Neuronal stem cell (in vitro differentiated cells): ENCODE results near the gene SEMA6B.
A peak's percentile ranks its signal among the peaks of the same experiment; 100 is the strongest.

Experiments used
- DNase-seq: peaks from one replicate; pipeline ENCODE4 v3.0.0-alpha.2; 2013; ENCODE audit warnings: low spot score
- H2AFZ ChIP-seq: one replicate; pipeline ENCODE4 v1.6.1; 2013; ENCODE audit warnings: mild to moderate bottlenecking, low read length, inconsistent platforms
- H2AK5ac ChIP-seq: 2 replicates; pipeline ENCODE4 v1.6.1; 2013; ENCODE audit warnings: low read depth, mild to moderate bottlenecking, inconsistent platforms, low read length, moderate library complexity, mixed read lengths
- H2BK120ac ChIP-seq: 2 replicates; pipeline ENCODE4 v1.6.1; 2013; ENCODE audit warnings: low read depth, mild to moderate bottlenecking, inconsistent platforms, low read length, moderate library complexity, mixed read lengths
- H2BK12ac ChIP-seq: one replicate; pipeline ENCODE4 v1.6.1; 2013; ENCODE audit warnings: low read length, inconsistent platforms
- H2BK15ac ChIP-seq: 2 replicates; pipeline ENCODE4 v1.6.1; 2013; ENCODE audit warnings: mild to moderate bottlenecking, low read length, inconsistent platforms, mixed read lengths
- H2BK5ac ChIP-seq: one replicate; pipeline ENCODE4 v1.6.1; 2013; ENCODE audit warnings: inconsistent platforms, mild to moderate bottlenecking, low read length, moderate library complexity
- H3K14ac ChIP-seq: one replicate; pipeline ENCODE4 v1.6.1; 2013; ENCODE audit warnings: low read length, inconsistent platforms
- H3K18ac ChIP-seq: 2 replicates; pipeline ENCODE4 v1.6.1; 2013; ENCODE audit warnings: low read length, inconsistent platforms
- H3K23ac ChIP-seq: 2 replicates; pipeline ENCODE4 v1.6.1; 2013; ENCODE audit warnings: low read depth, mild to moderate bottlenecking, mixed read lengths, low read length, inconsistent platforms; ENCODE audit not compliant: poor library complexity
- H3K27ac ChIP-seq: replicated peaks from 3 replicates; pipeline ENCODE4 v1.5.1; 2013; ENCODE audit warnings: low read length, inconsistent platforms
- H3K27me3 ChIP-seq, 3 experiments: 2 replicates each; pipeline ENCODE4 v1.6.1; 2013; ENCODE audit warnings: low read length in 3 of 3, mild to moderate bottlenecking in 2 of 3, inconsistent platforms in 1 of 3, low read depth in 1 of 3, mixed read lengths in 1 of 3, moderate library complexity in 1 of 3; ENCODE audit not compliant: control insufficient read depth in 3 of 3, insufficient read depth in 3 of 3
- H3K36me3 ChIP-seq, 2 donors: replicated peaks in 1 of 2; 2 replicates each; pipeline ENCODE4 v1.6.1; 2013; ENCODE audit warnings: low read length in 2 of 2; ENCODE audit not compliant: control insufficient read depth in 2 of 2, insufficient read depth in 2 of 2
- H3K4ac ChIP-seq: 2 replicates; pipeline ENCODE4 v1.6.1; 2013; ENCODE audit warnings: inconsistent platforms, mild to moderate bottlenecking, low read length, moderate library complexity
- H3K4me1 ChIP-seq, 2 donors: 1 replicate in 1 of 2; 2 replicates in 1 of 2; pipeline ENCODE4 v1.6.1; 2013; ENCODE audit warnings: low read length in 2 of 2, low read depth in 1 of 2; ENCODE audit not compliant: control insufficient read depth in 2 of 2, insufficient read depth in 1 of 2
- H3K4me2 ChIP-seq: one replicate; pipeline ENCODE4 v1.6.1; 2013; ENCODE audit warnings: mild to moderate bottlenecking, low read length, inconsistent platforms; ENCODE audit not compliant: insufficient read depth, poor library complexity, severe bottlenecking
- H3K4me3 ChIP-seq, 2 donors: 2 replicates each; pipeline ENCODE4 v1.5.1; 2013; ENCODE audit warnings: low read length in 2 of 2, mild to moderate bottlenecking in 2 of 2, inconsistent platforms in 1 of 2, moderate library complexity in 1 of 2
- H3K79me1 ChIP-seq: one replicate; pipeline ENCODE4 v1.6.1; 2013; ENCODE audit warnings: low read depth, mild to moderate bottlenecking, inconsistent platforms, low read length, moderate library complexity
- H3K9ac ChIP-seq: one replicate; pipeline ENCODE4 v1.6.1; 2013; ENCODE audit warnings: mild to moderate bottlenecking, low read depth, low read length, inconsistent platforms; ENCODE audit not compliant: poor library complexity
- H3K9me3 ChIP-seq, 2 donors: replicated peaks in 1 of 2; 2 replicates each; pipeline versions ENCODE3 to v1.6.1; 2013; ENCODE audit warnings: low read length in 2 of 2, mild to moderate bottlenecking in 2 of 2, inconsistent platforms in 1 of 2, low read depth in 1 of 2, mixed read lengths in 1 of 2, moderate library complexity in 1 of 2; ENCODE audit not compliant: control insufficient read depth in 2 of 2, insufficient read depth in 1 of 2
- H4K8ac ChIP-seq: one replicate; pipeline ENCODE4 v1.6.1; 2013; ENCODE audit warnings: low read depth, mild to moderate bottlenecking, inconsistent platforms, low read length, moderate library complexity
- H4K91ac ChIP-seq: one replicate; pipeline ENCODE4 v1.6.1; 2013; ENCODE audit warnings: low read length, low read depth, mild to moderate bottlenecking, inconsistent platforms; ENCODE audit not compliant: poor library complexity
- WGBS, 2 donors: extraction: QIAGEN DNeasy Blood & Tissue Kit; methylation state at CpG; one replicate each; pipeline ENCODE4 v1.1.7; 2013; ENCODE audit warnings: missing lambda C conversion rate in 2 of 2, mixed read lengths in 1 of 2; ENCODE audit not compliant: insufficient read length in 2 of 2, insufficient replicate concordance in 1 of 2; ENCODE audit errors: extremely low coverage in 2 of 2; 5-methylcytosine and 5-hydroxymethylcytosine counted together

Gene SEMA6B

GRCh38 chr19:4494691-4495064 is 64.8 kb downstream of the SEMA6B start:
- no peak for DNase-seq
- H2AK5ac ChIP-seq = no peak overlapping the region
- no peak overlapping the region for H4K91ac ChIP-seq
- peaks cover 19% of the 10 kb centered on the region for H3K79me1 ChIP-seq
- no peak overlapping the region for H2BK5ac ChIP-seq
- H3K14ac ChIP-seq = no peak overlapping the region
- H2BK120ac ChIP-seq = no peak overlapping the region
- no peak overlapping the region for H3K27ac ChIP-seq
- H3K18ac ChIP-seq = no peak overlapping the region
- H3K27me3 ChIP-seq = peaks cover 0 to 6% (median 2%) of the 10 kb centered on the region in 3 experiments
- H2BK15ac ChIP-seq = no peak overlapping the region
- H3K9ac ChIP-seq = no peak overlapping the region
- H3K36me3 ChIP-seq = peaks cover 60 to 89% of the 10 kb centered on the region in 2 donors
- no CpG with 5 or more reads among the region's 8 CpGs for WGBS, 2 donors
- H3K9me3 ChIP-seq = peaks cover 0 to 13% of the 10 kb centered on the region in 2 donors
- H3K23ac ChIP-seq = no peak overlapping the region
- H4K8ac ChIP-seq = no peak overlapping the region
- no peak overlapping the region for H3K4me2 ChIP-seq
- H2BK12ac ChIP-seq = no peak overlapping the region
- no peak overlapping the region for H3K4me3 ChIP-seq
- H3K4me1 ChIP-seq = peaks cover 0 to 1% of the 10 kb centered on the region in 2 donors
- H2AFZ ChIP-seq = no peak overlapping the region
- no peak overlapping the region for H3K4ac ChIP-seq

- H3K18ac ChIP-seq = no peak overlapping the region
- H3K4me1 ChIP-seq = peaks cover 0 to 1% of the 10 kb centered on the region in 2 donors
- H2BK120ac ChIP-seq = no peak overlapping the region
- peaks cover 62 to 93% of the 10 kb centered on the region in 2 donors for H3K36me3 ChIP-seq
- peaks cover 0 to 13% of the 10 kb centered on the region in 2 donors for H3K9me3 ChIP-seq
- no peak for DNase-seq
- no peak overlapping the region for H2BK15ac ChIP-seq
- WGBS, 2 donors = no CpG with 5 or more reads among the region's 61 CpGs
- H3K27ac ChIP-seq = no peak overlapping the region
- H2AFZ ChIP-seq = no peak overlapping the region
- H4K8ac ChIP-seq = peak overlapping the region; percentile 43
- no peak overlapping the region for H4K91ac ChIP-seq
- peaks cover 19% of the 10 kb centered on the region for H3K79me1 ChIP-seq
- no peak overlapping the region for H3K4me2 ChIP-seq
- H3K14ac ChIP-seq = no peak overlapping the region
- no peak overlapping the region for H3K9ac ChIP-seq
- no peak overlapping the region for H2BK12ac ChIP-seq
- no peak overlapping the region for H2BK5ac ChIP-seq
- H3K27me3 ChIP-seq = peaks cover 0 to 6% (median 2%) of the 10 kb centered on the region in 3 experiments
- H2AK5ac ChIP-seq = no peak overlapping the region
- no peak overlapping the region for H3K4ac ChIP-seq
- H3K23ac ChIP-seq = peak overlapping the region; percentile 73
- no peak overlapping the region for H3K4me3 ChIP-seq
Observed at GRCh38 chr19:4493929-4494690, 65.4 kb downstream of the SEMA6B start.

- Histone ChIP-seq H4K8ac (peak overlapping the region; percentile 43), H2BK120ac (no peak overlapping the region), H3K4me1 (peaks cover 0 to 1% of the 10 kb centered on the region in 2 donors), H2BK15ac (no peak overlapping the region), H3K4me3 (peak overlapping the region in 1 of 2 donors; percentile 61), H2BK5ac (no peak overlapping the region), H3K79me1 (peaks cover 22% of the 10 kb centered on the region), H3K4me2 (no peak overlapping the region), H3K27me3 (peaks cover 0 to 6% (median 2%) of the 10 kb centered on the region in 3 experiments), H3K27ac (no peak overlapping the region), H3K14ac (no peak overlapping the region), H2BK12ac (peak overlapping the region; percentile 73), H4K91ac (no peak overlapping the region), H3K9me3 (peaks cover 0 to 13% of the 10 kb centered on the region in 2 donors), H2AK5ac (peak overlapping the region; percentile 37), H3K18ac (no peak overlapping the region), H3K23ac (peak overlapping the region; percentile 73), H3K4ac (no peak overlapping the region), H3K9ac (no peak overlapping the region), H2AFZ (no peak overlapping the region), H3K36me3 (peaks cover 60 to 94% of the 10 kb centered on the region in 2 donors)
- no CpG with 5 or more reads among the region's 41 CpGs for WGBS, 2 donors
- DNase-seq = no peak
Observed at GRCh38 chr19:4493104-4493928, 66.2 kb downstream of the SEMA6B start.
